Tibial nerve (tissue), 4 donors: ENCODE results near the gene RANBP6. TPM values are rescaled to one million over a fixed set of nuclear protein-coding genes. Genes with fewer than 3 reads are reported as not detected.
A peak's percentile ranks its signal among the peaks of the same experiment; 100 is the strongest.

Source experiments
- DNase-seq, 2 donors: peaks; one replicate each; pipeline ENCODE4 v3.0.0-alpha.2; 2019; ENCODE audit warnings: low spot score in 2 of 2
- H3K27ac ChIP-seq, 4 donors: fragments of 200-600 bp; sonication (generic) in 3 of 4; one replicate each; pipeline ENCODE4 v1.5.1; 2017 to 2019; ENCODE audit warnings: mild to moderate bottlenecking in 1 of 4
- H3K27me3 ChIP-seq, 2 donors: fragments of 200-600 bp; sonication (generic) in 1 of 2; one replicate each; pipeline versions ENCODE4 v1.5.1 to v1.6.0; 2017 to 2019
- H3K36me3 ChIP-seq, 3 donors: fragments of 200-600 bp; sonication (generic); one replicate each; pipeline ENCODE4 v1.5.1; 2018 to 2019
- H3K4me1 ChIP-seq, 4 donors: fragments of 200-600 bp; sonication (generic) in 3 of 4; one replicate each; pipeline ENCODE4 v1.5.1; 2017 to 2019
- H3K4me3 ChIP-seq, 4 donors: fragments of 200-600 bp; sonication (generic) in 3 of 4; one replicate each; pipeline ENCODE4 v1.5.1; 2017 to 2019; ENCODE audit warnings: mild to moderate bottlenecking in 1 of 4, moderate library complexity in 1 of 4
- H3K9me3 ChIP-seq, 4 donors: fragments of 200-600 bp; sonication (generic) in 3 of 4; one replicate each; pipeline ENCODE4 v1.5.1; 2017 to 2019
- EP300 ChIP-seq, 2 donors: sonication (generic); formaldehyde crosslinking; IDR thresholded peaks; one replicate each; pipeline ENCODE4 v1.6.1; 2017; ENCODE audit warnings: antibody characterized with exemption in 2 of 2, mild to moderate bottlenecking in 1 of 2
- POLR2A ChIP-seq, 2 donors: fragments of 450-650 bp; IDR thresholded peaks; one replicate each; pipeline ENCODE4 v1.6.1; 2017; ENCODE audit warnings: antibody characterized with exemption in 2 of 2, mild to moderate bottlenecking in 2 of 2, moderate library complexity in 2 of 2
- WGBS, 2 donors: methylation state at CpG; one replicate each; pipeline ENCODE4 v1.1.5; 2018; 5-methylcytosine and 5-hydroxymethylcytosine counted together
- total RNA-seq, 4 donors: library from RNA; depleted of rRNA; stranded (reverse); fragments of >200 nt; gene quantifications; one replicate each; pipeline ENCODE4 v1.1.0, GENCODE V29; 2016
- TF ChIP-seq, protein P1 (sequence below), 5 experiments: fragments of 200-600 bp in 3 of 5; fragments of 450-650 bp in 2 of 5; sonication (generic) in 3 of 5; IDR thresholded peaks; one replicate each; pipeline ENCODE4 v1.5.1; 2016 to 2019; ENCODE audit warnings: antibody characterized with exemption in 5 of 5, mild to moderate bottlenecking in 3 of 5, moderate library complexity in 2 of 5

RANBP6 gene
- total RNA-seq, 4 donors from 2014 or later: 8.8 to 19.9 (median 11.5) TPM

DNA sequence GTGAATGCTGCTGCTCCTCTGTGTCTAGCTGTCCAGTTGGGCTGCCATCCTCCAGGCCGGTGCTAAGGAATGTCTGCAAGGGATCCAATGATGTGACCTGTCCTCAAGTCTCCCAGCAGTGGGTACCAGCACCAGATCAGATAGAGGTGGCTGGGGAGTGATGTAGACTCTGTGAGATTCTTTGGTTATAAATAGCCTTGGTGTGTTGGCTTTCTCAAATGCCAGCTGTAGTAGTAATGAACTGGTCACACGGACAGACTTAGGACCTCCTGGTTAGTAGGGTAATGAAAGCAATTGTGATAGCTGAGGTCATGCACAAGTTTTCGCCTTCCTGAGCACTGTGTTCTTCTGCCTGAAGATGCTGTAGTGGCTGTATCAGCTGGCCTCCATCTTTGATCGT lies 29.9 kb upstream of the RANBP6 start:
- Histone ChIP-seq H3K27ac (no peak overlapping the region), H3K9me3 (peaks cover 0 to 6% (median 0%) of the 10 kb centered on the region in 4 donors), H3K36me3 (no peaks in the 10 kb centered on the region), H3K4me3 (no peak overlapping the region), H3K27me3 (no peaks in the 10 kb centered on the region), H3K4me1 (no peaks in the 10 kb centered on the region)
- 80 to 88% methylated on average over 3 to 4 of the region's 4 CpGs for WGBS, 2 donors
- no peak for DNase-seq
- TF ChIP-seq EP300 (IDR thresholded peaks at IDR 0.05) (no peak), POLR2A (IDR thresholded peaks at IDR 0.05) (no peak)
- TF ChIP-seq, protein P1, sequence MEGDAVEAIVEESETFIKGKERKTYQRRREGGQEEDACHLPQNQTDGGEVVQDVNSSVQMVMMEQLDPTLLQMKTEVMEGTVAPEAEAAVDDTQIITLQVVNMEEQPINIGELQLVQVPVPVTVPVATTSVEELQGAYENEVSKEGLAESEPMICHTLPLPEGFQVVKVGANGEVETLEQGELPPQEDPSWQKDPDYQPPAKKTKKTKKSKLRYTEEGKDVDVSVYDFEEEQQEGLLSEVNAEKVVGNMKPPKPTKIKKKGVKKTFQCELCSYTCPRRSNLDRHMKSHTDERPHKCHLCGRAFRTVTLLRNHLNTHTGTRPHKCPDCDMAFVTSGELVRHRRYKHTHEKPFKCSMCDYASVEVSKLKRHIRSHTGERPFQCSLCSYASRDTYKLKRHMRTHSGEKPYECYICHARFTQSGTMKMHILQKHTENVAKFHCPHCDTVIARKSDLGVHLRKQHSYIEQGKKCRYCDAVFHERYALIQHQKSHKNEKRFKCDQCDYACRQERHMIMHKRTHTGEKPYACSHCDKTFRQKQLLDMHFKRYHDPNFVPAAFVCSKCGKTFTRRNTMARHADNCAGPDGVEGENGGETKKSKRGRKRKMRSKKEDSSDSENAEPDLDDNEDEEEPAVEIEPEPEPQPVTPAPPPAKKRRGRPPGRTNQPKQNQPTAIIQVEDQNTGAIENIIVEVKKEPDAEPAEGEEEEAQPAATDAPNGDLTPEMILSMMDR (IDR thresholded peaks at IDR 0.05): no peak

DNA sequence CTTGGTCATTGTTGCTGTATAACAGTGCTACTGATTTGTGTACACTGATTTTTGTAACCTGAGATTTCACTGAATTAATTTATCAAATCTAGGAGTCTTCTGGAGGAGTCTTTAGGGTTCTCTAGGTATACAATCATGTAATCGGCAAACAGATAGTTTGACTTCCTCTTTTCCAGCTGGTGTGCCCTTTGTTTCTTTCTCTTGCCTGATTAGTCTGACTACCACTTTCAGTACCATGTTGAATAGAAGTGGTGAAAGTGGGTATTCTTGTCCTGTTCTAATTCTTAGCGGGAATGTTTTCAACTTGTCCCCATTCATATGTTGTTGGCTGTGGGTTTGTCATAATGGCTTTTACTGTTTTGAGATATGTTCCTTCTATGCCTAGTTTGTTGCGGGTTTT lies 24.7 kb upstream of the RANBP6 start:
- Histone ChIP-seq H3K4me1 (no peaks in the 10 kb centered on the region), H3K27ac (no peak overlapping the region), H3K4me3 (no peak overlapping the region), H3K27me3 (no peaks in the 10 kb centered on the region), H3K9me3 (peaks cover 0 to 6% (median 0%) of the 10 kb centered on the region in 4 donors), H3K36me3 (no peaks in the 10 kb centered on the region)
- WGBS, 2 donors: 73% methylated on average over 3 of the region's 3 CpGs
- no peak for DNase-seq
- no peak for TF ChIP-seq EP300 (IDR thresholded peaks at IDR 0.05)

DNA sequence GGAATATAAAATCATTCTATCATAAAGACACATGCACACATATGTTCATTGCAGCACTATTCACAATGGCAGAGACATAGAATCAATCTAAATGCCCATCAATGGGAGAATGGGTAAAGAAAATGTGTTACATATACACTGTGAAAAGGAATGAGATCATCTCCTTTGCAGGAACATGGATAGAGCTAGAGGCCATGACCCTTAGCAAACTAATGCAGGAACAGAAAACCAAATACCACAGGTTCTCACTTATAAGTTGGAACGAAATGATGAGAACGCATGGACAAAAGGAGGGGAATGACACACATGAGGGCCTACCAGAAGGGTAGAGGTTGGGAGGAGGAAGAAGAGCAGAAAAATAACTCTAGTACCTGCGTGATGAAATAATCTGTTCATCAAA lies 21.0 kb upstream of the RANBP6 start:
- 87 to 95% methylated on average over 3 of the region's 3 CpGs for WGBS, 2 donors
- H3K4me1 ChIP-seq: no peaks in the 10 kb centered on the region

DNA sequence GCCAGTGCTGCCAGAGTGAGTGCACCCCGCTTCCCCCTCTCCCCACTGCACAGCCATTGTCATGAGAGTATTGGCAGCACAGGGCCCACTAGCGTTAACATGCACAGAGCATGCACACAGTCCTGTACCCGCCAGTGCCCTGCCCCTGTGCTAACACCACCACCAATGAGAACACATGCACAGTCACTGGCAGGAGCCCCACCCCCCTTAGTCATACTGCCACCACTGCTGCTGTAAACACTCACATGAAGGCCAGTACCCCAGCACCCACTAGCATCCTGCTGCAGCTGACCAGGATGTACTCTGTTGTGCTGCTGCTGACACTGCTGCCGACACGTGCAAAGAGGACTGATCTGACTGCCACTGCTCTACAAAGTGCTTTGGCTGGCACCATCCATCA lies 19.5 kb upstream of the RANBP6 start:
- DNase-seq: no peak
- 77 to 87% methylated on average over 3 to 5 of the region's 5 CpGs for WGBS, 2 donors
- Histone ChIP-seq H3K36me3 (no peaks in the 10 kb centered on the region), H3K9me3 (no peaks in the 10 kb centered on the region), H3K4me1 (no peaks in the 10 kb centered on the region), H3K4me3 (no peak overlapping the region), H3K27ac (no peak overlapping the region), H3K27me3 (no peaks in the 10 kb centered on the region)
- TF ChIP-seq, protein P1 (IDR thresholded peaks at IDR 0.05): no peak
- TF ChIP-seq EP300 (IDR thresholded peaks at IDR 0.05) (no peak), POLR2A (IDR thresholded peaks at IDR 0.05) (no peak)

More for the DNA sequence above, 21.0 kb upstream of the RANBP6 start:
- no peak for DNase-seq
- Histone ChIP-seq H3K36me3 (no peaks in the 10 kb centered on the region), H3K9me3 (no peaks in the 10 kb centered on the region), H3K27me3 (no peaks in the 10 kb centered on the region), H3K27ac (no peak overlapping the region), H3K4me3 (no peak overlapping the region)
- TF ChIP-seq, protein P1 (IDR thresholded peaks at IDR 0.05): no peak
- no peak for TF ChIP-seq EP300 (IDR thresholded peaks at IDR 0.05)
- TF ChIP-seq POLR2A (IDR thresholded peaks at IDR 0.05): no peak

DNA sequence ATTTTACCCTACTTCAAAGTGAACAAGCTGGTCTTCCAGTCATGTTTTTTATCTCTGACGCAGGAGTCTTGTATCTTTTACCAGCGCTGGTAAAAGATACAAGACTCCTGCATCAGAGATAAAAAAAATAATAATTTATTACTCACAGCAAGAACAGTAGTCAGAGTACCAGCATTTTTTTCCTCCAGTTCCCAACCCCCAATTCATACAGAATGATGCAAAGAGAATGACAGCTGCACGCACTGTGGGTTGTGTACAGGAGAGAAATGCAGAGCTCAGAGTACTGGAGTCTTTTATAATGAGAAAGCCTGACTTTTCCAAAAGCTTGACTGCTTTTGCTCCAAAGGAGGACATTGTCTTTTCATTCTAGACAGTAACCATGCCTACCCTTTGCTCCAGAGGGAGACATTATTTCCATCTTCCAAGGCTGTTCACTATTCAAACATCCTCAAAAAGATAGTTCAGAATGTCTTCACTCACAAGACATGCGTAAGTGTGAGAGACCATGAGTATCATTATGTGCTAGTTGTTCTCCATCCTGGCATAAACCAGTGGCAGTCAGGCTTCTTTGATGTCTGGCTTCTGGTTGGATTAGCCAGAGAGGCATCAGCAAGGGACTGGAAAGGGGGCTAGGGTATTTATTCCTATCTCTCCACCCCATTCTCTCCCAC lies 14.3 kb upstream of the RANBP6 start:
- DNase-seq: no peak
- H3K27ac ChIP-seq: peak overlapping the region in 1 of 4 donors; percentile 26
- H3K4me1 ChIP-seq: no peaks in the 10 kb centered on the region
- no peaks in the 10 kb centered on the region for H3K36me3 ChIP-seq
- no peak for TF ChIP-seq POLR2A (IDR thresholded peaks at IDR 0.05)
- TF ChIP-seq, protein P1 (IDR thresholded peaks at IDR 0.05): no peak
- no peak for TF ChIP-seq EP300 (IDR thresholded peaks at IDR 0.05)
- no peaks in the 10 kb centered on the region for H3K27me3 ChIP-seq
- WGBS, 2 donors: 68 to 76% methylated on average over 4 of the region's 4 CpGs
- H3K4me3 ChIP-seq: no peak overlapping the region
- H3K9me3 ChIP-seq: no peaks in the 10 kb centered on the region
